GOT3 (cell line): Measurements from ENCODE around the gene HSPB7.
"Not testable (repeated sequence)": the region's sequence is repeated elsewhere in the genome, so short reads cannot be mapped to it uniquely, and the experiment has no call there.

Experiments used
- DNase-seq: peaks from one replicate; lab custom pipeline; 2025; ENCODE audit warnings: mixed read lengths; lab: John Stamatoyannopoulos, UW

Gene HSPB7

DNA sequence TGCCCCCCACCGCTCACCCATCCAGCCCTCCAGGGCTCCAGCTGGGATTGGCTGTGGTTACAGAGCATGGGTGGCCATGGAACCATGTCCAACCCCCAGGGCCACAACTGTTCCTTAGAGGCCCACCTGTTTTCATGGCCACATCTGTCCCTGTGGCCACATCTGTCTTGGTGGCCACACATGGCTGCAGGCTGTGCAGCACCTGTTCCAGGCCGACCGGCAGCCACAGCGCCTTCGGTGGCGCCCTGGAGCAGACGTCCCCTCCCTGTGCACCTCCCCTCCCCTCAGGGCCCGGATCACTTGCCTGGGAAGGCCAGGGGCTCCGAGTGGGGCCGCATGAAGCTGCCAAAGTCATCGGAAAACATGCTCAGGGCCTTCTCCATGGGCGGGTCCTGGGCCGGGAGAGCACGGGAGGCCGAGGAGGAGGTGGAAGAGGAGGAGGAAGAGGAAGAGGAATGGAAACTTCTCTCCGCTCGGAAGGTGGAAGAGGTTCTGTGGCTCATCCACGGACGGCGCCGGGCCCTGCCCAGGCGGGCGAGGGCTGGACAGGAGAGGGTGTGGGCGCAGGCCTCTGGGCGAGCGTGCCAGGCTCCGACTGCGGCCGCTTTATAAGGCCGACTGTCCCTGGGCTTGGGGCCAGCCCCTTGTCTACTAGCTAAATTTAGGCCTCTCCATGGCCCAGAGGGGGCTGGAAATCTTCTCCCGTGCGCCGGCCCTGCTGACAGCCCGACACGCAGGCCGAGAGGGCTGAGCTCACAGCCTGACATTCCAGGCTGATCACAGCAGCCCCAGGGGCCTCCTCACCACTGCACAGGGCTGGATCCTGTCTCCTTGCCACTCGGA is at the start of gene HSPB7:
Gene HSPB7 (minus strand): TSS at position 583 of the 843 bp plus-strand sequence. CDS start 80 bp downstream, at position 503.
- DNase-seq = peak; percentile 37

DNA sequence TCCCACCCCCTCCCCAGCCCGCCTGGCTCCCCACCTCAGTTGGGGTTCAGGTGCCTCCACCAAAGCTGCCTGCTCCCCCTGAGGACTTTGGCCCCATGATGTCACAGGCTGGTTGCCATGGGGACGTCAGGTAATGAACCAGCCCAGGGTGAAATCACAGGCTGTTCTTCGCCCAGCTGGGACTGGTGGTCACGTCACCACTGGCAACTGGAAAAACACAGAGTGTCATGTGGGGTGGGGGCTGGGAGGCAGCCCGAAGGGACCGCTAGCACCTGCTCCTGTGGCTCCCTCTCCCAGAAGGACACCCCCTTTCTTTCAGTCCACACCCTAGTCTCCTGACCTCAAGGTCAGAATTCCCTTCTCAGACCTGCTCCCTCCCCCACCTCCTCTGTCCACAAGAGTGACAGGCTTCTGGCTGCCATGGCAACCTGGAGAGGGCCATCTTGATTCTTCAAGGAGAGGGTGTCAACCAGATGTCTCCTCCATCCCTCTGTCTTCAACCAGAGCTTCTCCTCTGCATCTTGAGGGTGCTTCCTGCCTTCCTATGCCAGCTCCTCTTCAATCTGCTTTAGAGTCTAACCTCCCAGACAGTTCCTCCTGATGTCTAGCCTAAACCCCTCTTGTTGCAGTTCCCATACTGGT is 49.4 kb upstream of the HSPB7 start:
- no peak for DNase-seq

GRCh38 chr1:16066245-16066644 is 48.4 kb upstream of the HSPB7 start:
- DNase-seq = no peak

GRCh38 chr1:16065269-16065576 is 47.4 kb upstream of the HSPB7 start:
- DNase-seq = no peak

DNA sequence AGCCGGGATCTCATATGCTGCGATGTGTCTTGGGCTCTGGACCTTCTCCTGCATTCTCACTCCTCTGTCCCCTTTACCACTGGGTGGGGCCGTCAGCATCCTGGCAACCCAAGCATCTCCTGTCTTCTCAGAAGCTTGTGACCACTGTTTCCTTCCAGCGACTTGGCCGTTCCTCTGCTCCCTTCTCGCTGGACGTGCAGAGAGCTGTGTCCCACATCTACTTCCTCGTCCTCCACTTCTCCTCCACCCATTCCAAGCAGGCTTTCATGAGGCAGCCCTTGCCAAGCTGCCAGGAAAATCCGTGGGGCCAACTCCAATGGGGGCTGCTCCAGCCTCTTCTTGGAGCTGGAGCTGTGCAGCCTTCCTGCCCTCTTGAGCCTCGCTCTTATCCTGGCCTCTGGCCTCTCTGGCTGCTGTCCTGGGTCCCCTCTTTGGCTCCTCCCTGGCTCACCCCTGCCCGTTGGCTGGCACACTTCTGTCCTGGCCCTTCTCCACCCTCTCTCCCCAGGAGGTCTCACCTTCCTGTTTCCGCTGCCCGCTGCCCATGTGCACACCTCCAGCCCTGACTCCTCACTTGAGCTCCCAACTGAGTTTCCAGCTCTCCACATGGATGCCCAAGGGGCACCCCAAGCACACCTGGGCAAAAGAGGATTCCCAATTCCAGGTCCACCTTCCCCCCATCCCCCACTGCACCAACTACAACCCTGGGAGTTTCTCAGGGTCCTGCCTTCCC is 46.9 kb upstream of the HSPB7 start:
- DNase-seq = no peak

- DNase-seq = no peak
Measured at GRCh38 chr1:16063921-16064320, 46.1 kb upstream of the HSPB7 start.

GRCh38 chr1:16063226-16063829 is 45.5 kb upstream of the HSPB7 start:
- no peak for DNase-seq

DNA sequence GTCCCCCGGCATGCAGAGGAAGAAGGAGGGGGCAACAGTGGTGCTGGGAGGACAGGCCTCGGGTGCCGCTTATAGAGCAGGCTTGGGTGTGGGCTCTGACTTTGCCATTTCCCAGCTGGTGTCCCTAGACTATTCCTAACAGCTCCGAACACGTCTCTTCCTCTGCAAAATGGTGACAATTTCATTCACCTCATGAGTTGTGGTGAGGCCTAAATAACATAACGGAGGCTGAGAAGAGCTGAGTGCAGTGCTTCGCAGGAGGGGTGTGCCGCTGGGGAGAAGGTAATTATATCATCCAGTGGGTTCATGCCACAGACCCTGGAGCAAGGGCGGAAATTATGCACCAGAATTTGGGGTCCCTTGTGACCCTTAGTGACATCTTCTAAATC is 44.8 kb upstream of the HSPB7 start:
- DNase-seq = not testable (repeated sequence)

- DNase-seq = not testable (repeated sequence)
Measured at GRCh38 chr1:16061989-16062686, 44.3 kb upstream of the HSPB7 start.

GRCh38 chr1:16061266-16061665 is 43.4 kb upstream of the HSPB7 start:
- DNase-seq = no peak

GRCh38 chr1:16058394-16059120 is 40.7 kb upstream of the HSPB7 start:
- DNase-seq = not testable (repeated sequence)

- not testable (repeated sequence) for DNase-seq
Measured at GRCh38 chr1:16057314-16057915, 39.6 kb upstream of the HSPB7 start.

DNA sequence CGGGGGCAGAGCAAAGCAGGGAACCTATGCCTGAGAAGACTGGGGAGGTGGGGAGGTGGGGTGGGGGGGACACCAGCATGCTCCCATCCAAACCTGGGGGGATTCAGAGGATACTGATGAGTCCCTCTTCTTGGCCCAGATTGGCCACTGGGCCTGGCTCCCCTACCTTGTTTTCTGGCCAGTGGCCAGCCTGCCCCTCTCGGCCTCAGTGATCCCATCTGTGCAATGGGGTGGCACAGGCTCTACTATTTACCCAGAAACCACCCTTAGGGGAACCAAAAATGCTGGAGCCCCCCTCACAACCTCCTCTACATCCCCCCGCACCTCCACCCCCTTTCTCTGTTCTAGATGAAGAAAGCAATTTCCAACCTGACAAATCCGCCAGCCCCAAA is 38.7 kb upstream of the HSPB7 start:
- not testable (repeated sequence) for DNase-seq

GRCh38 chr1:16055613-16056520 is 38.0 kb upstream of the HSPB7 start:
- no peak for DNase-seq

DNA sequence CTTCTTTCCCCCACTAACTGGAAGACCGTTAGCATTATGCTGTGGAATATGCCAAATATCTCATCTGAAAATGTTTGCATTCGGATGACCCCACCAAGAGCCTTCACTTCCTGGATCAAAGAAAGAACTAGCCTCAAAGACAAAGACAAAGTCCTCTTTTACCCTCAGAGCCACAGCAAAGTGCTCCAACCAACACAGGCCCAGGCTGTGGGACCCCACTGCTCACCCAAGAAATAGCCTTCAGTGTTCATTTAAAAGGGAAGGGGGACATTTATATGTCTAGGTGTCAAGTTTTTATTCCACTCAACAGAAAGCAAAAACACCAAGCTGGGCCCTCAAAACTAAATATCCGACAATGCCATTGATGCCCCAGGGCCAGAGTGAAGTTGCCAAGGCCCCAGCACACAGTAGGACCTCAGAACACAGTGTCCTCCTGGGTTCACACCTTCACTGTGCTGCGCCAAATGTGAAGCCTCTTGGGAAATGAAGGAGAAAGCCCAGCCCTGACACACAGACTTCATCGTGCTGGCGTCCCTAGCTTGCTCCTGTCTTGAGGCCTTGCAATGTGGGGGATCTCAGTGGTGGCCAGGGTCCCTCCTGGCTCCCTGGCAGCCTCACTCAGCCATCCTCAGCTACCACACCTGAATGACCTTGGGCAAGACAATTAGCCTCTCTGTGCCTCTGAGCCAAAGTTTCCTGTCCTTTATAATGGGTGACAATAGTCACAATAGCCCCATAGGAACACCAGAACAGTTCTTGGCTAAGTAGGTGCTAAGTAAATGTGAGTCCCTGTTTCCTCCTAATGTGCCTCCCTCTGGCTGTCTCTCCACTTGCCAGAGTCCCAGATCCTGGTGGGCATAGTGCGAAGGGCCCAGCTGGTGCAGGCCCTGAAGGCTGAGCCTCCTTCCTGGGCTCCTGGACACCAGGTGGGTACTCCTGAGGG is 37.0 kb upstream of the HSPB7 start:
- DNase-seq = no peak

- DNase-seq = no peak
Measured at GRCh38 chr1:16053781-16054502, 36.1 kb upstream of the HSPB7 start.

- not testable (repeated sequence) for DNase-seq
Measured at GRCh38 chr1:16051949-16052348, 34.1 kb upstream of the HSPB7 start.

GRCh38 chr1:16051039-16051438 is 33.2 kb upstream of the HSPB7 start:
- no peak for DNase-seq
